HG03439 (cell line): ENCODE results near the gene RNF175.

Experiments used
- ATAC-seq: cut with Tn5 transposase; IDR thresholded peaks from one replicate; pipeline ENCODE4 v1.9.1; 2021; ENCODE audit warnings: mild to moderate bottlenecking, moderate library complexity; ENCODE audit not compliant: unreplicated experiment

Gene RNF175

DNA sequence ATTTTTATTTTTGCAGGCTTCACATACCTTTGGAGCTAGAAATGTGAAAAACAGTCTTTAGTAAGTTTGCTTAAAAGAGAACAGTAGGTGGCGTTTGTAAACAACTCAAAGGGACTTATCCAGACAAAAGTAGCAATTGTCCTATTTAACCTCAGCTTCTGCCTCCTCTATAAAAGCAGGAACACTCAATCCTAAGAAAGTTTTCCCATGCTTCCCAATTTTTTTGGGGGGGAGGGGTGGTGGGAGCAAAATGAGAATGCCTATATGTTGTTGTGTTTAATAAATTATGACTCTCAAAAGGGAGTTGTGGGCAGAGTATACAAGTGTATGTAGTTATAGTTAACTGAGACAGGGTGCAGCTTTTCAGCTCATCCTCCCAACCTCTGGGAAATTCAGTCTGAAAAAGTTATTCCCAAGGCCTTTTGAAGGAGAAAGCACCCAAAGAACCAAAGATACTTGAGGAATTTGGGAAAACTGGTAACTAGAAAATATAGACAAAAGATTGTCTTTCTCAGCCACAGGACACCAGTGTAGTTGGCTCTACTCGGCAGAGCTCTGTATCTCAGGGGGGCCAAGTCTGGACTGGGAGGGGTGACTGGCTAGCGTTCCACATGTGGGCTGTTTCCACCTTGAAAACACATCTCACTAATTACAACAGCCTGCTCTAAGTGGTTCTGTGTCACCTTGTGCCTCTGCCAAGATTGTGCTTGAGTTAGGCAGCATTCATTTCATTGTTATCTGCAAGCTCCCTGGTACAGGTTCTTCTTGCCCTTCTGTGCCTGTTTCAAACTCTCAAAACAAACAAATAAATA, 26.3 kb upstream of the RNF175 start:
- no peak for ATAC-seq

DNA sequence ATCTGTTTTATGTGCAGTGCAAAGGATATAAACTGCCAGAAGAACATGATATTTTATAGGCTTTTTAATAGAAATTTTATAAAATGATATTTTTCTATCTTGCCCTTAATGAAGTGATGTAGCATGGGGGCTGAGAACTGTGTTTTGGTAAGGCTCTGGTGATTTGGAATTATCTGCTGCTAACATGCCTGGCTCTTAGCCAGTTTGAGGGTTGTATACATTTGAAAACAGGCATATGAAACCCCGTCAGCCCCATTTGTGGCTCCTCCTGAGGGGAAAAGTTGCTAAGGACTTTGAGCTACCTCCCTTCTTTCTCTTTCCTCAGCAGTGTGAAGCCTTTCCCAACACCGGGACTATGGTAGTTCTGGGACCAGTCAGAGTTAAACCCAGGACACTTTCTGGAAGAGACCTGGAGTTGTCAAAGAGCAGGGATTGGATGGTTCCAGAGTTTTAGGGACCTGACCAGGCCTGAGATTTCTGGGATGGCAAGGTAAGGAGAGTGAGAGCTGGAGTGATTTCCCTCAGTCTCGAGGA, 24.4 kb upstream of the RNF175 start:
- ATAC-seq: no peak

DNA sequence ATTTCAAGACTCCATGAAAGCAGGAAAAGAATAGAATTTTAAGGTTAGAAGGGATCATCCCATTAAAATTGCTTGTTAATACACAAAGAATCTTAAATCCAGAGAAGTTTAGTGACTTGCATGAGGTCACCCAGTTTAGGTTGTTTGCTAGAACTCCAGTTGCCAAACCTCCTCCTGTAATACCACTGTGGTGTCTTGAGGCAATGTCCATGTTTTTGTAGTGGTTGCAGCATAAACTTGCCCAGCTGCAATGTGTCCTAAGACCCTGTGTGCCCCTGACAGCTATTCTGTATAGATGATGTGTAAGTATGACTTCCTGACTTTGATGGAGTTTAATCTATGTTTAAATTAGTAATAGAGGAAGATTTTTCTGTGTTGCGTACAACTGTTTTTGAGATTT, 22.8 kb upstream of the RNF175 start:
- no peak for ATAC-seq

DNA sequence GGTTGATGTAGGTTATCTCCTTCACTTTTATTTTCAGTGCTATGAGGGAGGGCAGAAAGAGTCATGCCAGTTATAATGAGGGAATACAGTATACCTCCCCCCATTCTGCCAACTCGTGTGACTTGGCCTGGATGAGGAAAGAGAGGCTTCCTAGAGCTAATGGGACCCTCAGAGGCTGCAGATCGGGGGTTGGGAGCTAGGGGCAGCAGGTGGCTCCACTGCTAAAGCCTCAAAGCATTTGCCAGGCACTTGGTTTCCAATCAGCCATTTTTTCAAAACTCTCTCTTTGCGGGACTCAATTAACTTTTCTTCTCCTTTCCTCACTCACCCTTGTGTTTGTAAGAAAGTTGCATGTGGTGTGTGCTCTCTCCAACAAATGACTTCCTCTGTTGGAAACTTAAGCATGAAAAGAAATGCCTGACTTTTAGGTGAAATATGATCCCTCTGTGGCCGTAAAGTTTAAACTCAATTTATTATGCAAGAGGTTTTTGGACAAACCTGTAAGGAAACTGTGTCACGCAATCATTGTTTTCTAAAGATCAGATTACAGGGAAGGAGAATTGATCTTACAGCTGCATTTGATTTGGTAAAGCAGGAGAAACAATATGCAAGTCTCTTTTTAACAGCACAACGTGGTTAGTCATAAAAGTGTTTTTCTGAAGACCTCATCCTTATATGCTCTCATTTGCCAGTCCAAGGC, 22.0 kb upstream of the RNF175 start:
- ATAC-seq: no peak

DNA sequence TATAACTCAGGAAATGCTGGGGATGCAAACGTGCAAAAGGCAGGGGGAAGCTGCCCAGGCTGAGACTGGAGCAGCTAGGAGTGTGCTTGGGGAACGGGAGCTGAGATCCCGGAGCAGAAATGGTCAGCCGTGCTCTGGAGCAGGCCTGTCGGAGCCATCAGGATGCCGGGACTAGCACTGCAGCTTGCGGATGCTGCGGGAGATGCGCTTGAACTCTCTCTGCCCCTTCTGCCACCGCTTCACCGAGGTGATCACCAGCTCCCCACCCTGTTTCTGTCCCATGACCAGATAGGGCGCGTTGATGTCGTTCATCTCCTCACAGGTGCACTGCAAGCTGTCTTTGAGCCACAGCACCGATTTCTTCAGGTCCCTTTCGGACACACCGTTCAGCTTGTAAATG, 21.5 kb upstream of the RNF175 start:
- ATAC-seq: no peak

DNA sequence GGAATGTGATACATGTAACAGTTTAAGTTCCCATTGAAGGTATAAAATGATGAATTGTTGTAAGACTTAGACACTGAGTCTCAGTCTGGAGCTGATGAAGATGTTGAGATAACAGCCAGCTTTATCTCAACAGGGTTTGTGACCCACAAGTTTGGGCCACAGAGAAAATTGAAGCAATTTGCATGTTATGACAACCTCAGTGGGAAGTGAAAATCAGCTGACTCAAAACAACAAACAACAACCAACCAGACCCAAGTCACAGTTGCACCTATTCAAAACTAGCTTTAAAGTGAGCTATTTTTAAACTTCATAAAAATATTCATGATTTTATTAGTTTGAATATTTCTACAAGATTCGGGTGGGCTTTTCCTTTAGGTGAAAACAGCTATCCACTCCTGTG, 21.1 kb upstream of the RNF175 start:
- ATAC-seq: peak; percentile 73

DNA sequence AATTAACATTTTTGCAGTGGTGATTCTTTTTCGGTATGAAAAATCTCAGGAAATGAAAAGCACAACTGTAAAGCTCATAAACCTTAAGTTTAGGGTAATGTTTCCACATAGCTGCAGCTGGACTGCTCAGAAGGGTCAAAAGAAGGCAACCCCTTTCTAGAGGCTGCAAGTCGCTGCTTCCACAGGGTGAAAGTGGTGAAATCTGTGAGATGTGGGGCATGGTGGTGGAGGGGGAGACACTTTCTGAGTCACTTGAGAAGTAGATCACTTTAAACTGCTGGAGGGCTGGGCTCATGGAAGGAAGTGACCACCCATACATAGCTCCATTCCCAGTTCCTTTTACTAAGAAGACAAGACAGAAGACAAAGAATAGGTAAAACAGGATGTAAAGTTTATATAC, 20.4 kb upstream of the RNF175 start:
- no peak for ATAC-seq

DNA sequence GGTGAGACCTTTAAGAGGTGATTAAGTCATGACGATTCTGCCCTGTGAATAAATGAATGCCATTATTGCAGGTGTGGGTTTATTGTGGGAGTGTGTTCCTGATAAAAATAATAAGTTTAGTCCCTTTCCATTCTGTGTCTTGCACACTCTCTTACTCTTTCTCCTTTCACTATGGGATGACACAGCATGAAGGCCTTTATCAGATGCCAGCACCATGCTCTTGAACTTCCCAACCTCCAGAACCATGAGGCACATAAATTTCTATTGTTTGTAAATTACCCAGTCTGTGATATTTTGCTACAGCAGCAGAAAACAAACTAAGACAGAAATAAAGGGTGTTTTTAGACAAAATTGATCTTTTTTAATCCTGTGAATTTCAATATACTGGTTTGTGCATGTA, 18.6 kb upstream of the RNF175 start:
- no peak for ATAC-seq

DNA sequence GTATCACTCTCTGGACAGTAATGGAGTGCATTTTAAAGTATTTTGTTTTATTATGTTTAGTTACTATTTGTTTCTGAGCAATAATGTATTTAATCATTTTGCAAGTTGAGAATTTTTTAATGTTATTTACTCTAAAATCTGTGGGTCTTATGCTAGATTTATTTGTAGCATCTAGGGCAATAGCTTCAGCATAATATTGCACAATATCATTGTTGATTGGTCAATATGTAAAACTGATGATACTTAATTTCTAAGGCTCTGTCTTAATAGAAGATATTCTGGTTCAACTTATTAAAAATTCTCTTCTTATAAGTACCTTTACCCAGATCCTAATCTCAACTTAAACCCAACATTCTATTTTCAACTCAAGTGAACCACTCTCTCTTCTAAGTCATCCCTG, 17.6 kb upstream of the RNF175 start:
- no peak for ATAC-seq

DNA sequence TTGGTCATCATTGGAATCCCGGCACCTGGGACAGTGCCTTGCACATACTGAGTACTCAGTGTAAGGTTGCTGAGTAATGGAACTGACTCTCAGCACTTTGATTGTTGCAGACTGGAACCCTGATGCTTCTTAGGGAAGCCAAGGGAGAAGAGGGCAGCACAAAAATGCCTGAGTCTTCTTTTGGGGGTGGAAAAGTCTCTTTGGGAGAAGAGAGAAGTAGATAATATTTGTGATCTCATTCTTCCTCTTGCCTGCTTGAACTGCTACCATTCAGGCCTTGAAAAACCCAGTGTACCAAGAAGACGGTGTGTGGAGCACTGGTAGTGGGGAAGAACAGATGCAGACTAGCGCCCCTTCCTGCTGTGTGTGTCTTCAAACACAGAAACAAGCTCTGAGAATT, 16.8 kb upstream of the RNF175 start:
- ATAC-seq: no peak

DNA sequence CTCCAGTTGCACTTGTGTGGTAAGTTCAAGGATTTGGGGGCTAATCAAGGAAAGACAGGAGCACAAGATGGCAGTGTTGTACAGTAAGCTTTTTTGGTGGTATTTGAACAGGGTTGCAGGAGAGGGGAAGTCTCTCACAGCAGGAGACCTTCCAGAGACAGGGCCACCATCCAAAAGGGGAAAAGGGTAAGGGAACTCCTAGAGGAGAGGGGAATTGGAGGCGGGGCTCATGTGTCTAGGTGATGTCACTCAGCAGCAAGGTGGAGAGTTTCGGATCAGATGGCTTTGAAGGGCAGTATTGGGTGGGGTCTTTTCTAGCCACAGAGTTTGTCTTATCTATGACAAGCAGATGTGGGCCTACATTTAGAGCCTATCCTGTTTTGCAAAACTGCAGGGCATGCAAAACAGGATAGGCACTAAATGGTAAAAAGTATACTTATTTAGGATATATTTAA, 13.4 kb upstream of the RNF175 start:
- ATAC-seq: no peak

DNA sequence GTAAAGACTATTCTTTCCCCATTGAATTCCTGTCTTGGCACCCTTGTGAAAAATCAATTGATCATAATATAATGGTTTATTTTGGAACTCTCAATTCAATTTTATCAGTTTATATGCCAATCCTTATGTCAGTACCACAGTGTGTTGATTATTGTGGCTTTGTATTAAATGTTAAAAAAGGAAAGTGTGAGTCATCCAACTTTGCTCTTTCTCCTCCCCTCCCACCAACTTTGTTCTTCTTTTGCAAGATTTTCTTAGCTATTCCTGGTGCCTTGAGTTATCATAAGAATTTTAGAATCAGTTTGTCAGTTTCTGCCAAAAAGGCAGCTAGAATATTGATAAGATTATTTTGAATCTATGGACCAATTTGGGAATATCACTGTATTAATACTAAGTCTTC, 11.2 kb upstream of the RNF175 start:
- no peak for ATAC-seq

DNA sequence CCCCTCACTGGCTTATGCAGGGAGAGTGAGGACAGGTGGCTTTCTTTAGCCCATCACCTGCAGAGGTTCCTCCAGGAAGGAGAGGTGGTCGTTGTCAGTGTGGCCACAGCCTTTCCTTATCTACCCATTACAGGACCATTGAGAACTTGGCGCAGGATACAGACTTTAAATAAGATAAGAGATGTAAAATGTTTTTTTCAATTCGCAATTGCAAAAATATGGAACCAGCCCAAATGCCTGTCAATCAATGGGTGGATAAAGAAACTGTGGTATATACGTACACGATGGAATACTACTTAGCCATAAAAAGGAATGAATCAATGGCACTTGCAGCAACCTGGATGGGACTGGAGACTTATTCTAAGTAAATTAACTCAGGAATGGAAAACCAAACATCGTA, 6.9 kb upstream of the RNF175 start:
- ATAC-seq: no peak

DNA sequence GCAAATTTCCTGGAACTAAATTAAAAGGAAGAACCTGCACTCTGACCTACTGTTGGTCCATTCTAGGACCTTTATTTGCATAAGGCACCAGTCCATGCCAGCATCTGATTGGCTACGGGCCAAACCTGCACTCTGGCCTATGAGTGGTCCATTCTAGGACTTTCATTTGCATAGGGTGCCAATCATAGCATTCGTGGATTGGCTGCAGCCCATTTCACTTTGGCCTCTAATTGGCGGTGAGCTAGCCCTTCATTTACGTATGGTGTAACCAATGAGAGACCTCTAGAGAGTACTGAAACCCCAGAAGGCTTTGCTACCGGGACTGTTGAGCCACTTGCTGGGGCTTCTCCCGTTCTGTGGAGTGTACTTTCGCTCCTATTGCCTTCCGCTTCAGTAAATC, 6.1 kb upstream of the RNF175 start:
- no peak for ATAC-seq

DNA sequence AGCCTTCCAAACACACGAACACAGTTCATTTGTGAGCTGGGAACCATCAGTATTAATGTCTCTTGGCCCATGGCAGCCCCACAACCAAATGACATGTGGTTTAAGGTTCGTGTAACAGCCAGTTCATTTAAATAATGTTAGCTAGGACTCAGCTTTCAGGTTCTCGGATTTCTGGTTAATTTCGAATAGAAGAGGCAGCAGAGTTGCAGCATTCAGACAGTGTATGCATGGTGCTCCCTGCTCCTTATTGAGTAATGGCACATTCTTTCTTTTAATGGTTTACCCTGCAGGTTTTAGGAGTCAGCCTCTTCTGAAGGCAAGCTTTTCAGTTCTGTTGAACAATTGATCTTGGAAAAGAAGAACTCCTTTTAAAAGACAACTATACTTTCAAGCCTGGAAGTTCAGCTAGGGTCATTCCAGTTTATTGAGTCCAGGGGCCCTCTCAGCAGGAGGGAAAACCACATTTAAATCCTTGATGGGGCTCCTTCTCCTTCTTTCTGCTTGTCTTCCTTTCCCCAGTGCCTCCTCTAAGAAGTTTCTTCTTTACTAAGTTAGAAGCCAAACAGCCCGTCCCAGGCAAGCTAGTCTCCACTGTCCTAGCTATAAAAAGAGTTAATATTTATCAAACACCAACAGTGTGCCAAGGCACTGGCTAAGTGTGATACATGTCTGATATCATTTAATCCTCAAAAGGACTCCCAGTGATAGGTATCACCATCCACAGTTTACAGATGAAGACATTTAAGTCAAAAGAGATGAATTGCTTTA, 5.0 kb upstream of the RNF175 start:
- ATAC-seq: no peak

DNA sequence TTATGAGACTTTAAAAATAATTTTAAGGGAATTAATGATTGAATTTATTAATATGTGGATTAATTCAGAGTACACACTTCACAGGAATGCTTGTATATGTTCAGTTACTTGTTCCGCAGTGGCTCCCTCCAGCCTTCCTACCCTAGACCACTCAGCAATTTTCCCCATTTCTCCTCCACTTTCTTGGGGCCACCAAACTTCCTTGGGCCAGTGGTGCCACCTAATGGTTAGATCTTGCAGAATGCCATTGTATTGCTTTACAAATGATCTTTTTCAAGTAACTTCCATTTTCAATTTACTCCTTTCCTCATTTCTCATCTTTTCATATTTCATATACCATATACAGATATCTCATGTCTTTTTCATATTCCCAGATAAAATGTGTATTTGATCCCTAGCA, 3.6 kb upstream of the RNF175 start:
- ATAC-seq: no peak

DNA sequence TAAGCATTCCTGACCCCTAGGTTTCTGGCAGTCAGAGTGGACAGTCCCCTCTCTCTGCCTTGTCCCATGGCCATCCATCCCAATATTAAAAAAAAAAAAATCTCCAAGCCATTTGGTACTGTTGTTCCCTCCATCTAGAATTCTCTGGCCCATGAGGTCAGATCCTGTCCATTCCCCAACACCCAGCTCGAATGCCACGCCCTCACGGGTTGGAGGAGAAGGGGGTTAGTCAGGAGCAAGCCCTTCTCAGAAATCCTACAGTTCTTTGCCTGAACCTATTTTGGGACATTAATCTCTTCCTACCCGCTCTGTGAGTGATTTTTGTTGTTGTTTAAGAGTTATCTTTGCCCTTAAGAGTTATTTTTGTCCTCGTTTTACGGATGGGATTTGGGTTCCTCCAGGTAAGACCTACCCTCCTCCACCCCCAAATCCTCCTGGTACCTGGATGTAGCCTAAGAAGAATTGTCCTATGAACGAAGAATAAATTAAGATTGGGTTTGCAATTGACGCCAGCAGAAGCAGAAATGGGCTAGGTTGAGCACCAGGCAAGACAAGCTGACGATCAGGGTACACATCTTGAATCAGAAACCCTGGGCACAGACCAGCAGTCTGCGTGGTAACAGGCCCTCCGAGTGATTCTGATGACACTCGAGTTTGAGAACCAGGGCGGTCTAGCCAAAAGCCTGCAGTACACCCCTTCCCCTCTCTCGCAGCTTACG, 977 bp downstream of the RNF175 start:
- ATAC-seq: no peak

DNA sequence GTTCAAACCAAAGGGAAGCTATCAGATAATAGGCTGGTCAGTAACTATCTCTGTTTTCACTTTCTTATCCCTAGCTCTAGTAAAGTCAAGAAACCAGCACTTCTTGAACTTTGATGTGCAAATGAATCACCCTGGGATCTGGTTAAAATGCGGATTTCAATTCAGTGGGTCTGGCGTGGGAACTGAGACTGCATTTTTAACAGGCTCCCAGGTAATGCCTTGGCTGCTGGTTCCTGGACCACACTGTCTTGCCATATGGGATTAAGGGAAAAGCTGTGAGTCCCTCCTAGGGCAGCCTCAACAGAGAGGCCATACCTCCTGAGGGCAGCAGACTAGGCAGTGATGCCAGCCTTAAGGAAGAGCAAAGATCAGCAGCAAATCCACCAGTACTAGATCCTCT, 1.7 kb downstream of the RNF175 start:
- ATAC-seq: no peak

DNA sequence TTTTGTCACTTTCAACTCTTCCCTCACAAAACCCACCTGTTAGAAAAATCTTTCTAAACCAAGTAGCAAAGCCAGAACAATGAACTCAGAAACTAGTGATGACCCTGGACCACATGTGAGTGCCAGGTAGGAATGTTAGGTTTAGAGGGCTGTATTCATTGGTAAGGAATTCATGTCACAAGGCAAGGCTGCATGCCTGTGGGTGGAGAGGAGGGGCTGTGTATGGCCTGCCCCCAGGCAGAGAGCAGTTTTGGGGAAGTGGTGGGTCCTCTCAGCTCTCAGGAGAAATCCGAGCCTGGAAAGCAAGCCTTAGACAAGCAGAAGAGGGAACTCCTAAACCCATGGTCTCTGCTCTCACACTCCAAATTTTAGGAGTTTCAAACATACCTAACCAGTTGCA, 2.4 kb downstream of the RNF175 start:
- ATAC-seq: no peak

DNA sequence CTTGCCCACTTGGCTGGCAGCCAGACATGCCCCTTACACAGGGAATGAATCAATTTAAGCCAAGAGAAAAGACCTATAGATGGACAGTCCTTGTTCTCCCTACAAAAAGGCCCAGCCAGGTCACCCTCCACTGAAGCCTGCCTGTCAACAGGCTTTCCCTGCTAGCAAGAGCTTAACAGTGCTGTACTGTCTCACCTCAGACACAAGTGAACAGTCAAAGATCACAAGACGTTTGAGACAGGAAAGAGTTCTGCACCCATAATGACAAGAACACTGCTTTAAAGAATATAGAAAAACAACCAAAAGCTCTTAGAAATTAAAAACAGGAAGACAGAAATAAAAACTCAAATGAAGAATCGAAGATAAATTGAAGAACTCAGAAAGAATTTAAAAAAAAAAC, 4.6 kb downstream of the RNF175 start:
- no peak for ATAC-seq
